ENCODE measurements around the gene OTOR.

Gene OTOR

GRCh38 chr20:16748308-16748900, at the start of gene OTOR:
Gene OTOR (plus strand): TSS chr20:16748358. CDS start chr20:16748402, 44 bp downstream.
- in situ Hi-C loops (cut with HindIII; ENCODE audit: low sequenced_read_pairs) = no loop called here

- in situ Hi-C loops (cut with HindIII; ENCODE audit: low sequenced_read_pairs) = no loop called here
Observed at GRCh38 chr20:16699293-16699692, 48.9 kb upstream of the OTOR start.

GRCh38 chr20:16701296-16701695, 46.9 kb upstream of the OTOR start:
- in situ Hi-C loops (cut with HindIII; ENCODE audit: low sequenced_read_pairs) = no loop called here

- in situ Hi-C loops (cut with HindIII; ENCODE audit: low sequenced_read_pairs) = no loop called here
Observed at GRCh38 chr20:16703570-16703969, 44.6 kb upstream of the OTOR start.

GRCh38 chr20:16707674-16708073, 40.5 kb upstream of the OTOR start:
- in situ Hi-C loops (cut with HindIII; ENCODE audit: low sequenced_read_pairs) = no loop called here

- in situ Hi-C loops (cut with HindIII; ENCODE audit: low sequenced_read_pairs) = no loop called here
Observed at GRCh38 chr20:16708602-16709001, 39.6 kb upstream of the OTOR start.

GRCh38 chr20:16709017-16709416, 39.1 kb upstream of the OTOR start:
- in situ Hi-C loops (cut with HindIII; ENCODE audit: low sequenced_read_pairs) = no loop called here

- in situ Hi-C loops (cut with HindIII; ENCODE audit: low sequenced_read_pairs) = no loop called here
Observed at GRCh38 chr20:16710781-16711180, 37.4 kb upstream of the OTOR start.

GRCh38 chr20:16711661-16712258, 36.4 kb upstream of the OTOR start:
- in situ Hi-C loops (cut with HindIII; ENCODE audit: low sequenced_read_pairs) = no loop called here

GRCh38 chr20:16712511-16712947, 35.6 kb upstream of the OTOR start:
- in situ Hi-C loops (cut with HindIII; ENCODE audit: low sequenced_read_pairs) = no loop called here

GRCh38 chr20:16713066-16713465, 35.1 kb upstream of the OTOR start:
- in situ Hi-C loops (cut with HindIII; ENCODE audit: low sequenced_read_pairs) = no loop called here

- in situ Hi-C loops (cut with HindIII; ENCODE audit: low sequenced_read_pairs) = no loop called here
Observed at GRCh38 chr20:16714242-16714641, 33.9 kb upstream of the OTOR start.

- in situ Hi-C loops (cut with HindIII; ENCODE audit: low sequenced_read_pairs) = no loop called here
Observed at GRCh38 chr20:16714751-16715150, 33.4 kb upstream of the OTOR start.

- in situ Hi-C loops (cut with HindIII; ENCODE audit: low sequenced_read_pairs) = no loop called here
Observed at GRCh38 chr20:16719421-16719820, 28.7 kb upstream of the OTOR start.

GRCh38 chr20:16729080-16729479, 19.1 kb upstream of the OTOR start:
- in situ Hi-C loops (cut with HindIII; ENCODE audit: low sequenced_read_pairs) = no loop called here

- in situ Hi-C loops (cut with HindIII; ENCODE audit: low sequenced_read_pairs) = no loop called here
Observed at GRCh38 chr20:16729565-16730460, 18.3 kb upstream of the OTOR start, which contains the start of gene SNRPB2. Gene SNRPB2 (plus strand): TSS chr20:16730026. CDS start chr20:16731703, 1,677 bp downstream.

- in situ Hi-C loops (cut with HindIII; ENCODE audit: low sequenced_read_pairs) = no loop called here
Observed at GRCh38 chr20:16732506-16733152, 15.5 kb upstream of the OTOR start.

- in situ Hi-C loops (cut with HindIII; ENCODE audit: low sequenced_read_pairs) = no loop called here
Observed at GRCh38 chr20:16740365-16741072, 7.6 kb upstream of the OTOR start.

- in situ Hi-C loops (cut with HindIII; ENCODE audit: low sequenced_read_pairs) = no loop called here
Observed at GRCh38 chr20:16744178-16744807, 3.9 kb upstream of the OTOR start.

- in situ Hi-C loops (cut with HindIII; ENCODE audit: low sequenced_read_pairs) = no loop called here
Observed at GRCh38 chr20:16745204-16745603, 3.0 kb upstream of the OTOR start.
